Measurements from ENCODE around the gene EFNA4. TPM values are rescaled to one million over a fixed set of nuclear protein-coding genes. Genes with fewer than 3 reads are reported as not detected.

Gene EFNA4
- total and polyA plus RNA-seq, 9 of the 15 experiments (the other 6 are each of a cell fraction or from before 2014, with no cell fraction given): 0.68 to 7.4 (median 6.1) TPM

GRCh38 chr1:155034318-155035208, 29.0 kb upstream of the EFNA4 start:
- WGBS (ENCODE audit: insufficient coverage, low coverage, missing lambda C conversion rate): 20% methylated on average over 17 of the region's 20 CpGs
- in situ Hi-C loops (cut with MboI) (no loop called here), intact Hi-C loops (cut with micrococcal nuclease) (no loop called here)
- Histone ChIP-seq H3K9ac (ENCODE audit: insufficient read depth in 1 of 2, low read depth in 2 of 2, low read length in 2 of 2) (peak overlapping the region in 1 of 2 experiments; percentile 20; a peak in 2 of 4 replicates), H3K4me2 (ENCODE audit: insufficient read depth, low read length) (no peak overlapping the region), H2AFZ (ENCODE audit: low read depth, low read length) (no peak overlapping the region), H3K27ac (ENCODE audit: extremely low read depth, low read depth, low read length) (no peak overlapping the region), H3K4me1 (replicated peaks in 1 of 2; ENCODE audit: control insufficient read depth in 2 of 2, insufficient read depth in 2 of 2, low read length in 2 of 2) (peaks cover 3 to 13% of the 10 kb centered on the region in 2 experiments; a peak in 2 of 5 replicates), H4K20me1 (replicated peaks; ENCODE audit: control insufficient read depth, insufficient read depth, low read length) (no peaks in the 10 kb centered on the region), H3K79me2 (ENCODE audit: control insufficient read depth, insufficient read depth, low read length) (no peaks in the 10 kb centered on the region), H3K4me3 (no peak overlapping the region), H3K9me3 (replicated peaks; ENCODE audit: control insufficient read depth, insufficient read depth, low read depth, low read length) (no peaks in the 10 kb centered on the region), H3K36me3 (ENCODE audit: control insufficient read depth, insufficient read depth, low read length) (no peaks in the 10 kb centered on the region), H3K27me3 (ENCODE audit: control insufficient read depth in 2 of 2, insufficient read depth in 2 of 2, low read length in 2 of 2) (peaks cover 0 to 23% of the 10 kb centered on the region in 2 experiments; a peak in 3 of 5 replicates), H3K9me1 (ENCODE audit: control insufficient read depth, insufficient read depth, low read length) (no peaks in the 10 kb centered on the region)
- BruUV-seq (replicated peaks): no TSS peak
- POLR2A ChIA-PET: interaction anchor here (0.6 to 0.9 kb wide), 4 partner anchors 17 to 148 kb away, joined by 3 to 4 read pairs (median 4); no protein-coding TSS in a partner anchor
- ATAC-seq: no peak
- DNase-seq (ENCODE audit: extremely low read depth in 1 of 4, low spot score in 3 of 4): no peak
- no peak for TF ChIP-seq KAT7 (CRISPR knock-in tag; IDR thresholded peaks at IDR 0.05; ENCODE audit: borderline replicate concordance)
- TF ChIP-seq ZNF24 (IDR thresholded peaks at IDR 0.05): peak; percentile 92; the same call in 1 of the 2 replicates
- CTCF ChIA-PET (ENCODE audit: low intra/inter-chr PET ratio): no interaction called here
- no peak for FAIRE-seq

- in situ Hi-C loops (cut with MboI): no loop called here
- BruUV-seq (replicated peaks): no TSS peak
- peaks cover 0 to 23% of the 10 kb centered on the region in 2 experiments; a peak in 3 of 5 replicates for H3K27me3 ChIP-seq (ENCODE audit: control insufficient read depth in 2 of 2, insufficient read depth in 2 of 2, low read length in 2 of 2)
- DNase-seq (ENCODE audit: extremely low read depth in 1 of 4, low spot score in 3 of 4): no peak
- no peak for ATAC-seq
- H3K27ac ChIP-seq (ENCODE audit: extremely low read depth, low read depth, low read length): no peak overlapping the region
- H3K4me2 ChIP-seq (ENCODE audit: insufficient read depth, low read length): no peak overlapping the region
- H3K9me3 ChIP-seq (replicated peaks; ENCODE audit: control insufficient read depth, insufficient read depth, low read depth, low read length): no peaks in the 10 kb centered on the region
- H2AFZ ChIP-seq (ENCODE audit: low read depth, low read length): no peak overlapping the region
- H3K9ac ChIP-seq (ENCODE audit: insufficient read depth in 1 of 2, low read depth in 2 of 2, low read length in 2 of 2): no peak overlapping the region
- H4K20me1 ChIP-seq (replicated peaks; ENCODE audit: control insufficient read depth, insufficient read depth, low read length): no peaks in the 10 kb centered on the region
- FAIRE-seq: no peak
- peaks cover 3% of the 10 kb centered on the region in 2 experiments; a peak in 2 of 5 replicates for H3K4me1 ChIP-seq (replicated peaks in 1 of 2; ENCODE audit: control insufficient read depth in 2 of 2, insufficient read depth in 2 of 2, low read length in 2 of 2)
- no peaks in the 10 kb centered on the region for H3K9me1 ChIP-seq (ENCODE audit: control insufficient read depth, insufficient read depth, low read length)
- H3K79me2 ChIP-seq (ENCODE audit: control insufficient read depth, insufficient read depth, low read length): no peaks in the 10 kb centered on the region
- WGBS (ENCODE audit: insufficient coverage, low coverage, missing lambda C conversion rate): 38% methylated on average over 2 of the region's 2 CpGs
- no peak overlapping the region for H3K4me3 ChIP-seq
- ChIA-PET POLR2A (interaction anchor here (0.7 kb wide), 1 partner anchor 14 kb away, joined by 4 read pairs; no protein-coding TSS in a partner anchor), CTCF (ENCODE audit: low intra/inter-chr PET ratio) (no interaction called here)
- intact Hi-C loops (cut with micrococcal nuclease): no loop called here
- H3K36me3 ChIP-seq (ENCODE audit: control insufficient read depth, insufficient read depth, low read length): no peaks in the 10 kb centered on the region
- TF ChIP-seq ZNF785 (CRISPR knock-in tag; IDR thresholded peaks at IDR 0.05) (no peak), IRF2 (CRISPR knock-in tag; IDR thresholded peaks at IDR 0.05) (no peak), DLX4 (CRISPR knock-in tag; IDR thresholded peaks at IDR 0.05) (no peak), FOXJ3 (CRISPR knock-in tag; IDR thresholded peaks at IDR 0.05) (no peak), SOX6 (IDR thresholded peaks at IDR 0.05) (no peak), ELF1 (tag; IDR thresholded peaks at IDR 0.05) (no peak), KAT8 (IDR thresholded peaks at IDR 0.05; ENCODE audit: low read depth) (no peak), SPI1 (IDR thresholded peaks at IDR 0.05; ENCODE audit: borderline replicate concordance, low read depth, low read length) (no peak), HMGN3 (IDR thresholded peaks at IDR 0.05; ENCODE audit: borderline replicate concordance, extremely low read depth, insufficient read length, low read depth, low read length) (no peak)
These were observed 27.6 kb upstream of the EFNA4 start for GRCh38 chr1:155035936-155036335.

Data from K562 (cell line).